ENCODE measurements around the gene MAPK7. TPM values are rescaled to one million over a fixed set of nuclear protein-coding genes. Genes with fewer than 3 reads are reported as not detected.

MAPK7 gene
- total and polyA plus RNA-seq, 9 of the 15 experiments (the other 6 are each of a cell fraction or from before 2014, with no cell fraction given): 0.46 to 7.5 (median 2.5) TPM

- TF ChIP-seq JUND (IDR thresholded peaks at IDR 0.05; ENCODE audit: borderline replicate concordance, low read depth, low read length): peak; percentile 30; the same call in 1 of the 2 replicates
- no peak for TF ChIP-seq JUND (tag; IDR thresholded peaks at IDR 0.05; ENCODE audit: borderline replicate concordance, low read depth, low read length)
- peak; percentile 88 for TF ChIP-seq RBFOX2 (IDR thresholded peaks at IDR 0.05; ENCODE audit: low read depth, low read length)
- peak; percentile 70 for TF ChIP-seq TAF9B (IDR thresholded peaks at IDR 0.05; ENCODE audit: partially characterized antibody)
- TF ChIP-seq ZNF224 (CRISPR knock-in tag; IDR thresholded peaks at IDR 0.05): no peak
- TF ChIP-seq CHD7 (IDR thresholded peaks at IDR 0.05; ENCODE audit: low read depth, low read length): no peak
- TF ChIP-seq ATF7 (IDR thresholded peaks at IDR 0.05): peak; percentile 74; the same call in 1 of the 2 replicates
- no peak for TF ChIP-seq ZNF324 (CRISPR knock-in tag; IDR thresholded peaks at IDR 0.05)
- peak; percentile 99 for TF ChIP-seq THAP12 (CRISPR knock-in tag; IDR thresholded peaks at IDR 0.05)
- TF ChIP-seq MBD2 (IDR thresholded peaks at IDR 0.05; ENCODE audit: borderline replicate concordance, low read depth): peak; percentile 43; the same call in 1 of the 2 replicates
- peak; percentile 70; the same call in 1 of the 2 replicates for TF ChIP-seq PHF8 (IDR thresholded peaks at IDR 0.05; ENCODE audit: borderline replicate concordance, low read length)
- TF ChIP-seq CHD2 (IDR thresholded peaks at IDR 0.05; ENCODE audit: low read depth, low read length): peak; percentile 82
- no peak for TF ChIP-seq HDAC6 (IDR thresholded peaks at IDR 0.05; ENCODE audit: low read depth, low read length)
Observed at GRCh38 chr17:19377602-19378415, 489 bp upstream of the MAPK7 start (continued).

Data from K562 (cell line).